Osteocyte (in vitro differentiated cells): ENCODE measurements around the gene SPAG16. TPM values are rescaled to one million over a fixed set of nuclear protein-coding genes. Genes with fewer than 3 reads are reported as not detected.

Experiments used
- DNase-seq: peaks from one replicate; pipeline ENCODE4 v3.0.0; 2021; ENCODE audit warnings: mixed read lengths; ENCODE audit not compliant: unreplicated experiment; ENCODE audit errors: extremely low spot score
- H3K27ac Mint-ChIP-seq: one replicate; pipeline ENCODE4 v1.8.0; 2021; ENCODE audit warnings: mild to moderate bottlenecking, mixed read lengths; ENCODE audit not compliant: unreplicated experiment
- H3K27me3 Mint-ChIP-seq: one replicate; pipeline ENCODE4 v1.8.0; 2021; ENCODE audit warnings: mixed read lengths; ENCODE audit not compliant: unreplicated experiment
- H3K36me3 Mint-ChIP-seq: one replicate; pipeline ENCODE4 v1.8.0; 2021; ENCODE audit warnings: mixed read lengths; ENCODE audit not compliant: unreplicated experiment
- H3K4me1 Mint-ChIP-seq: one replicate; pipeline ENCODE4 v1.8.0; 2021; ENCODE audit warnings: mixed read lengths; ENCODE audit not compliant: unreplicated experiment
- H3K4me3 Mint-ChIP-seq: one replicate; pipeline ENCODE4 v1.8.0; 2021; ENCODE audit warnings: mild to moderate bottlenecking, moderate library complexity, mixed read lengths; ENCODE audit not compliant: unreplicated experiment
- H3K9me3 Mint-ChIP-seq: one replicate; pipeline ENCODE4 v1.8.0; 2021; ENCODE audit warnings: mixed read lengths; ENCODE audit not compliant: unreplicated experiment
- total RNA-seq: library from RNA; stranded (reverse); gene quantifications from 2 replicates; pipeline ENCODE4 v1.2.1, GENCODE V29; 2021
- TF ChIP-seq, protein P1 (sequence below): fragments of 200-600 bp; sonication (generic); IDR thresholded peaks from 2 replicates; pipeline ENCODE4 v1.5.0; 2021; ENCODE audit warnings: antibody characterized with exemption, mild to moderate bottlenecking, moderate library complexity

Gene SPAG16
- total RNA-seq, 1 donor from 2014 or later, result 20.7 TPM

DNA sequence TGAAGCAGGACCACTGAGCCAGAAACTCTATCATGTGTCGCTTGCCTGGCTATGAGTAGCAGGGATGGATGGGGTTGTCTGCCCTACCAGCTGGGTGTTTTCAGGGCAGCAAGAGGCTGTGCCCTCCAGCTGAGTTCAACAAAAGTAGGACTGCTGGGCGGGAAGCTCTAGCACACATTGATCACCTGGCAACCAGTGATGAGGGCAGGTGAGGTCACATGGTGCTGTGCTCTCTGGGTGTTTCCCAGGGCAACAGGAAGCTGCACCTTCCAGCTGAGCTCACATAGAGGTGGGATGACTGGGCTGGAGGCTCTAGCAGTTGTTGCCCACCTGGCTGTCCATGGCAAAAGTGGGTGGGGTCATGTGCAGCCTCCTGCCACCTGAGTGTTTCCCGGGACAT, 639.3 kb downstream of the SPAG16 start:
- Mint-ChIP-seq H3K4me1 (no peaks in the 10 kb centered on the region), H3K9me3 (peaks cover 35% of the 10 kb centered on the region), H3K36me3 (peaks cover 2% of the 10 kb centered on the region), H3K4me3 (no peak overlapping the region), H3K27me3 (no peaks in the 10 kb centered on the region), H3K27ac (no peak overlapping the region)
- TF ChIP-seq, protein P1, sequence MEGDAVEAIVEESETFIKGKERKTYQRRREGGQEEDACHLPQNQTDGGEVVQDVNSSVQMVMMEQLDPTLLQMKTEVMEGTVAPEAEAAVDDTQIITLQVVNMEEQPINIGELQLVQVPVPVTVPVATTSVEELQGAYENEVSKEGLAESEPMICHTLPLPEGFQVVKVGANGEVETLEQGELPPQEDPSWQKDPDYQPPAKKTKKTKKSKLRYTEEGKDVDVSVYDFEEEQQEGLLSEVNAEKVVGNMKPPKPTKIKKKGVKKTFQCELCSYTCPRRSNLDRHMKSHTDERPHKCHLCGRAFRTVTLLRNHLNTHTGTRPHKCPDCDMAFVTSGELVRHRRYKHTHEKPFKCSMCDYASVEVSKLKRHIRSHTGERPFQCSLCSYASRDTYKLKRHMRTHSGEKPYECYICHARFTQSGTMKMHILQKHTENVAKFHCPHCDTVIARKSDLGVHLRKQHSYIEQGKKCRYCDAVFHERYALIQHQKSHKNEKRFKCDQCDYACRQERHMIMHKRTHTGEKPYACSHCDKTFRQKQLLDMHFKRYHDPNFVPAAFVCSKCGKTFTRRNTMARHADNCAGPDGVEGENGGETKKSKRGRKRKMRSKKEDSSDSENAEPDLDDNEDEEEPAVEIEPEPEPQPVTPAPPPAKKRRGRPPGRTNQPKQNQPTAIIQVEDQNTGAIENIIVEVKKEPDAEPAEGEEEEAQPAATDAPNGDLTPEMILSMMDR, result no peak
- DNase-seq, result no peak

DNA sequence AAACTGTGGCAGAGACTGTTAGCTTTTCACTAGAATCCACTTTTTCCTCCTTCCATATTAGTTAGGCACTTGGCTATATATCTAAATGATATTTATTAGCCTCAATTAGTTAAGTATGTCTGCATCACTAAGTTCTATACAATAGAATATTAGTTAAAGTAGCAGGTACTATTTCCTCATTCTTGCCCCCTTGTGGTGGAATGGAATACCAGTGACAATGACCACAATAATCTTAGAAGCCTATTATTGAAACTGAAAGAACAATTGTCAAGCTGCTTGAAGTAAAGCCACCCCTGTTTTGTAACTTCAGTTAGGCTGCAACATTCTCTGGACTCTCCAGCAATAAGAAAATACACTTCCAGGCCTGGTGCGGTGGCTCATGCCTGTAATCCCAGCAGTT, 650.3 kb downstream of the SPAG16 start:
- TF ChIP-seq, protein P1, result peak; percentile 44
- DNase-seq, result no peak
- H3K4me3 Mint-ChIP-seq, result no peak overlapping the region
- no peaks in the 10 kb centered on the region for H3K4me1 Mint-ChIP-seq
- H3K27ac Mint-ChIP-seq, result no peak overlapping the region
- peaks cover 7% of the 10 kb centered on the region for H3K9me3 Mint-ChIP-seq
- no peaks in the 10 kb centered on the region for H3K27me3 Mint-ChIP-seq
- H3K36me3 Mint-ChIP-seq, result no peaks in the 10 kb centered on the region

DNA sequence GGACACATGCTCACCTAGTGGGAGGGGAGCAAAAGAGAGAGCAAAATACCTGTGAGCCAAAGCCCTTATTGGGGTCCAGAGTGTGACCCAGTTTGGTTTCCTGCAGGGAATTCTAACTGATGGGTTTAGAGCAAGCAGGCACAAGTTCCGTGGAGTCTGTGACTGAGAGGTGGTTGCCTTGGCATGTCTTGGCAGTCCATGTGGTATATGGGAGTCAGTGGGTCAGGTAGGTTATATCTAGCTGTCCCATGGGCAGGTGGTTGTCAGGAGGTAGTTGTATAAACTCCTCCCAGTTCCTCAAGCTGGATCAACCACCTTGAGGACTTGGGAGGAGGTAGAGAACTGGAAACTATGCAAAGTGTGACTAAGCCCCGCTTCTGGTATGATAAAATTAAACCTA, 673.8 kb downstream of the SPAG16 start:
- Mint-ChIP-seq H3K27me3 (peaks cover 3% of the 10 kb centered on the region), H3K9me3 (no peaks in the 10 kb centered on the region), H3K36me3 (no peaks in the 10 kb centered on the region), H3K4me1 (no peaks in the 10 kb centered on the region), H3K27ac (no peak overlapping the region), H3K4me3 (no peak overlapping the region)
- DNase-seq, result no peak
- TF ChIP-seq, protein P1, result no peak

DNA sequence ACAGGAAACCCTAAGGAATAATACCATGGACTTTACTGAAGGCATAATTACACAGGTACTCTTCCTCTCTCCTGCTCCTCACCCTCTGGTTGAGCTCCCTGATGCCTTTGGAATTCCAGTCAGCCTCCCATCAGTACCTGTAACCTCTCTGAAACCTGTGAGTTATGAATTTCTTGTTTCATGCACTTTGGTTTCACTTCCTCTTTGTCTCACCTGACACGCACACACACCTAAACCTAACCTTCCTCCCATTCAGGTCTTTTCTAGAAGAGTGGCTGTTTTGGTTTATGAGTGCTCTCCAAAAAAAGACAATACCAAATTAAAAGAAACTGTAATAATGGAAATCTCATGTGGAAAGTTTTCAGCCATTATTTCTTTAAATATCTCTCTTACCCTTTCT, 675.3 kb downstream of the SPAG16 start:
- Mint-ChIP-seq H3K4me1 (no peaks in the 10 kb centered on the region), H3K36me3 (no peaks in the 10 kb centered on the region), H3K4me3 (no peak overlapping the region), H3K27ac (no peak overlapping the region), H3K9me3 (peaks cover 6% of the 10 kb centered on the region), H3K27me3 (peaks cover 3% of the 10 kb centered on the region)
- TF ChIP-seq, protein P1, result no peak
- no peak for DNase-seq

DNA sequence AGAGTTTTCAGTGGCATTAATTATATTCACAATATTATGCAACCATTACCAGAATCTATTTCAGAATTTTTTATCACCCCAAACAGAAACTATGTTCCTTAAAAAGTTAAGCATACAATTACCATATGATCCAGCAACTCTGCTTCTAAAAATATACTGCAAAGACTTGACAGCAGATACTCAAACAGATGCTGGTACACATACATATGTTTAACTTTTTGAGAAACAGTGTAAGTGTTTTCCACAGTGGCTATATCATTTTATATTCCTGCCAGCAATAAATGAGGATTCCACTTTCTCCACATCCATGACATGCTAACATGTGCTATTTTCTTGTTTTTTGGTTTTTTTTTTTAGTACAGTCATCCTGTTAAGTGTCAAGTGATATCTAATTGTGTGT, 687.3 kb downstream of the SPAG16 start:
- no peaks in the 10 kb centered on the region for H3K9me3 Mint-ChIP-seq
- no peak overlapping the region for H3K27ac Mint-ChIP-seq
- no peaks in the 10 kb centered on the region for H3K36me3 Mint-ChIP-seq
- TF ChIP-seq, protein P1, result no peak
- no peaks in the 10 kb centered on the region for H3K4me1 Mint-ChIP-seq
- no peak overlapping the region for H3K4me3 Mint-ChIP-seq
- peaks cover 4% of the 10 kb centered on the region for H3K27me3 Mint-ChIP-seq
- no peak for DNase-seq
